Natural killer cell (primary cell): ENCODE data around the gene HACD3. TPM values are rescaled to one million over a fixed set of nuclear protein-coding genes. Genes with fewer than 3 reads are reported as not detected.
"Not testable (repeated sequence)": the region's sequence is repeated elsewhere in the genome, so short reads cannot be mapped to it uniquely, and the experiment has no call there.

ENCODE experiments used
- ATAC-seq, 3 donors: fragments of 150-1000 bp in 2 of 3; fragments of 200-7000 bp in 1 of 3; cut with Tn5 transposase; 1 replicate in 1 of 3; 2 replicates in 2 of 3; pipeline ENCODE4 v1.10.0; 2021; ENCODE audit warnings: mild to moderate bottlenecking in 2 of 3, moderate library complexity in 2 of 3
- DNase-seq, 2 donors: peaks; one replicate each; pipeline versions ENCODE4 v3.0.0 to v3.0.0-alpha.2; 2013 to 2021; ENCODE audit warnings: mixed read lengths in 1 of 2
- H3K27ac ChIP-seq: one replicate; pipeline ENCODE4 v1.5.1; 2013; ENCODE audit warnings: mild to moderate bottlenecking, low read length
- H3K27me3 ChIP-seq: one replicate; pipeline ENCODE4 v1.6.1; 2013; ENCODE audit warnings: low read length; ENCODE audit not compliant: control insufficient read depth, insufficient read depth
- H3K36me3 ChIP-seq: one replicate; pipeline ENCODE4 v1.6.1; 2013; ENCODE audit warnings: low read length; ENCODE audit not compliant: control insufficient read depth, insufficient read depth
- H3K4me1 ChIP-seq: one replicate; pipeline ENCODE4 v1.6.1; 2013; ENCODE audit warnings: low read length; ENCODE audit not compliant: control insufficient read depth, insufficient read depth
- H3K4me3 ChIP-seq: one replicate; pipeline ENCODE4 v1.5.1; 2013; ENCODE audit warnings: low read length
- H3K9me3 ChIP-seq: one replicate; pipeline ENCODE4 v1.6.1; 2013; ENCODE audit warnings: low read length; ENCODE audit not compliant: control insufficient read depth, insufficient read depth
- H3K27ac Mint-ChIP-seq, 2 donors: one replicate each; pipeline ENCODE4 v1.8.0; 2022; ENCODE audit warnings: mild to moderate bottlenecking in 2 of 2, mixed read lengths in 2 of 2, moderate library complexity in 1 of 2
- H3K27me3 Mint-ChIP-seq, 2 donors: one replicate each; pipeline ENCODE4 v1.8.0; 2022; ENCODE audit warnings: low read depth in 2 of 2, mixed read lengths in 2 of 2
- H3K36me3 Mint-ChIP-seq: one replicate; pipeline ENCODE4 v1.8.0; 2022; ENCODE audit warnings: mixed read lengths
- H3K4me1 Mint-ChIP-seq, 2 donors: one replicate each; pipeline ENCODE4 v1.8.0; 2022; ENCODE audit warnings: mixed read lengths in 2 of 2
- H3K4me3 Mint-ChIP-seq: one replicate; pipeline ENCODE4 v1.8.0; 2022; ENCODE audit warnings: mild to moderate bottlenecking, moderate library complexity, mixed read lengths
- H3K9me3 Mint-ChIP-seq, 2 donors: one replicate each; pipeline ENCODE4 v1.8.0; 2022; ENCODE audit warnings: mixed read lengths in 2 of 2
- CTCF ChIP-seq: fragments of 200-600 bp; IDR thresholded peaks from one replicate; pipeline ENCODE4 v1.8.0; 2022; ENCODE audit warnings: antibody characterized with exemption
- WGBS: methylation state at CpG from one replicate; pipeline ENCODE4 v1.1.7; 2013; ENCODE audit warnings: missing lambda C conversion rate; ENCODE audit not compliant: insufficient coverage; 5-methylcytosine and 5-hydroxymethylcytosine counted together
- intact Hi-C: fragments of 100-400 bp; cut with micrococcal nuclease; formaldehyde crosslinking; loops from one replicate; pipeline ENCODE4 v1.14.2; 2022
- total RNA-seq, 4 donors: library from RNA; stranded (reverse); fragments of 120-200 nt in 1 of 4; gene quantifications; one replicate each; pipeline versions ENCODE4 v1.2.3 to v1.2.4, GENCODE V29; 2013 to 2022

HACD3 gene
- total RNA-seq, 3 donors from 2014 or later (not counting 1 experiment from before 2014, with no cell fraction given): 13.5 to 24.7 (median 15.1) TPM

GRCh38 chr15:65550681-65551098 is 20.4 kb downstream of the HACD3 start:
- Histone ChIP-seq H3K36me3 (no peaks in the 10 kb centered on the region), H3K27ac (no peak overlapping the region), H3K27me3 (no peaks in the 10 kb centered on the region), H3K4me1 (no peaks in the 10 kb centered on the region), H3K4me3 (no peak overlapping the region), H3K9me3 (no peaks in the 10 kb centered on the region)
- Mint-ChIP-seq H3K27ac (no peak overlapping the region), H3K4me1 (peaks cover 10 to 15% of the 10 kb centered on the region in 2 donors), H3K4me3 (no peak overlapping the region), H3K36me3 (no peaks in the 10 kb centered on the region), H3K9me3 (no peaks in the 10 kb centered on the region), H3K27me3 (no peaks in the 10 kb centered on the region)
- 76% methylated on average over 3 of the region's 3 CpGs for WGBS
- DNase-seq: no peak
- no peak for ATAC-seq
- intact Hi-C loops: no loop called here
- no peak for TF ChIP-seq CTCF

- H3K4me1 Mint-ChIP-seq: peaks cover 10 to 15% of the 10 kb centered on the region in 2 donors
- H3K36me3 ChIP-seq: no peaks in the 10 kb centered on the region
- H3K4me3 Mint-ChIP-seq: no peak overlapping the region
- no peaks in the 10 kb centered on the region for H3K9me3 Mint-ChIP-seq
- ATAC-seq (no peak), DNase-seq (no peak)
- 84% methylated on average over 2 of the region's 2 CpGs for WGBS
- H3K27ac Mint-ChIP-seq: no peak overlapping the region
- no peaks in the 10 kb centered on the region for H3K36me3 Mint-ChIP-seq
- H3K27ac ChIP-seq: no peak overlapping the region
- no peaks in the 10 kb centered on the region for H3K27me3 ChIP-seq
- intact Hi-C loops: no loop called here
- no peak for TF ChIP-seq CTCF
- H3K4me1 ChIP-seq: no peaks in the 10 kb centered on the region
- H3K4me3 ChIP-seq: no peak overlapping the region
- no peaks in the 10 kb centered on the region for H3K9me3 ChIP-seq
- H3K27me3 Mint-ChIP-seq: no peaks in the 10 kb centered on the region
Measured at GRCh38 chr15:65551183-65551582, 20.9 kb downstream of the HACD3 start.

GRCh38 chr15:65552851-65553250 is 22.6 kb downstream of the HACD3 start:
- intact Hi-C loops, H3K4me3 Mint-ChIP-seq, H3K9me3 ChIP-seq, H3K4me1 ChIP-seq, DNase-seq, H3K27me3 ChIP-seq, H3K36me3 Mint-ChIP-seq, H3K27me3 Mint-ChIP-seq, H3K27ac Mint-ChIP-seq, ATAC-seq, H3K27ac ChIP-seq, H3K9me3 Mint-ChIP-seq, H3K36me3 ChIP-seq, H3K4me3 ChIP-seq: not testable (repeated sequence)
- WGBS: 100% methylated on average over 3 of the region's 6 CpGs
- H3K4me1 Mint-ChIP-seq: peaks cover 5 to 11% of the 10 kb centered on the region in 2 donors

- H3K9me3 ChIP-seq: no peaks in the 10 kb centered on the region
- TF ChIP-seq CTCF: no peak
- no peaks in the 10 kb centered on the region for H3K27me3 ChIP-seq
- DNase-seq (no peak), ATAC-seq (no peak)
- no peak overlapping the region for H3K27ac Mint-ChIP-seq
- no peak overlapping the region for H3K27ac ChIP-seq
- H3K4me1 ChIP-seq: no peaks in the 10 kb centered on the region
- no peaks in the 10 kb centered on the region for H3K36me3 Mint-ChIP-seq
- H3K4me3 ChIP-seq: no peak overlapping the region
- no peak overlapping the region for H3K4me3 Mint-ChIP-seq
- H3K27me3 Mint-ChIP-seq: no peaks in the 10 kb centered on the region
- WGBS: 100% methylated on average over 2 of the region's 3 CpGs
- H3K4me1 Mint-ChIP-seq: peaks cover 4 to 10% of the 10 kb centered on the region in 2 donors
- intact Hi-C loops: no loop called here
- H3K9me3 Mint-ChIP-seq: no peaks in the 10 kb centered on the region
- peaks cover 7% of the 10 kb centered on the region for H3K36me3 ChIP-seq
Measured at GRCh38 chr15:65553691-65554090, 23.4 kb downstream of the HACD3 start.
